CD14-positive monocyte (primary cell): ENCODE results near the gene AKR1B1. TPM values are rescaled to one million over a fixed set of nuclear protein-coding genes. Genes with fewer than 3 reads are reported as not detected.

Experiments used
- DNase-seq, 3 donors: peaks; one replicate each; pipeline ENCODE4 v3.0.0-alpha.2; 2011 to 2022
- H2AFZ ChIP-seq: 2 replicates; pipeline ENCODE4 v1.6.0; 2012; ENCODE audit warnings: mild to moderate bottlenecking, low read depth, low read length, inconsistent platforms; ENCODE audit not compliant: insufficient read depth, poor library complexity, severe bottlenecking
- H3K27ac ChIP-seq, 2 donors: 1 replicate in 1 of 2; 2 replicates in 1 of 2; pipeline ENCODE4 v1.5.1; 2012 to 2013; ENCODE audit warnings: low read length in 2 of 2, control low read depth in 1 of 2, inconsistent platforms in 1 of 2, low read depth in 1 of 2, mild to moderate bottlenecking in 1 of 2
- H3K27me3 ChIP-seq, 2 donors: one replicate each; pipeline versions ENCODE4 v1.6.0 to v1.6.1; 2011 to 2013; ENCODE audit warnings: low read length in 2 of 2; ENCODE audit not compliant: control insufficient read depth in 2 of 2, insufficient read depth in 2 of 2
- H3K36me3 ChIP-seq, 2 donors: replicated peaks in 1 of 2; 1 replicate in 1 of 2; 2 replicates in 1 of 2; pipeline versions ENCODE4 v1.5.1 to v1.6.1; 2012 to 2013; ENCODE audit warnings: low read length in 2 of 2, control low read depth in 1 of 2, inconsistent platforms in 1 of 2, mild to moderate bottlenecking in 1 of 2; ENCODE audit not compliant: insufficient read depth in 2 of 2, control insufficient read depth in 1 of 2
- H3K4me1 ChIP-seq, 2 donors: 1 replicate in 1 of 2; 2 replicates in 1 of 2; pipeline versions ENCODE4 v1.5.1 to v1.6.1; 2012 to 2013; ENCODE audit warnings: low read length in 2 of 2, control low read depth in 1 of 2, inconsistent platforms in 1 of 2, mild to moderate bottlenecking in 1 of 2, moderate library complexity in 1 of 2; ENCODE audit not compliant: insufficient read depth in 2 of 2, control insufficient read depth in 1 of 2
- H3K4me2 ChIP-seq: replicated peaks from 2 replicates; pipeline ENCODE3; 2012; ENCODE audit warnings: low read length, moderate library complexity, mild to moderate bottlenecking; ENCODE audit not compliant: poor library complexity, severe bottlenecking; ENCODE audit errors: extremely low read depth
- H3K4me3 ChIP-seq, 3 experiments: fragments of 200-600 bp in 1 of 3; sonication (generic) in 1 of 3; replicated peaks in 1 of 3; 1 replicate in 2 of 3; 2 replicates in 1 of 3; pipeline ENCODE4 v1.5.1; 2011 to 2013; ENCODE audit warnings: low read length in 3 of 3, mild to moderate bottlenecking in 3 of 3, control low read depth in 2 of 3, low read depth in 2 of 3, inconsistent platforms in 1 of 3, moderate library complexity in 1 of 3
- H3K79me2 ChIP-seq: 2 replicates; pipeline ENCODE4 v1.6.0; 2012; ENCODE audit warnings: mild to moderate bottlenecking, control low read depth, inconsistent platforms, low read length, moderate library complexity; ENCODE audit not compliant: insufficient read depth
- H3K9ac ChIP-seq: 2 replicates; pipeline ENCODE4 v1.6.0; 2017; ENCODE audit warnings: low read length, mild to moderate bottlenecking; ENCODE audit not compliant: insufficient read depth, poor library complexity, severe bottlenecking
- H3K9me3 ChIP-seq, 2 donors: replicated peaks in 1 of 2; 1 replicate in 1 of 2; 2 replicates in 1 of 2; pipeline versions ENCODE4 v1.5.1 to v1.6.1; 2012 to 2013; ENCODE audit warnings: low read length in 2 of 2, control low read depth in 1 of 2; ENCODE audit not compliant: control insufficient read depth in 1 of 2, insufficient read depth in 1 of 2
- H4K20me1 ChIP-seq: 2 replicates; pipeline ENCODE4 v1.6.0; 2012; ENCODE audit warnings: mild to moderate bottlenecking, low read length, control low read depth, moderate library complexity; ENCODE audit not compliant: insufficient read depth
- H3K27ac Mint-ChIP-seq, 7 donors: one replicate each; pipeline ENCODE4 v1.8.0; 2020; ENCODE audit warnings: mild to moderate bottlenecking in 7 of 7, mixed read lengths in 7 of 7, moderate library complexity in 6 of 7, inconsistent platforms in 2 of 7
- H3K27me3 Mint-ChIP-seq, 3 donors: one replicate each; pipeline ENCODE4 v1.8.0; 2021 to 2022; ENCODE audit warnings: low read depth in 3 of 3, mild to moderate bottlenecking in 3 of 3, mixed read lengths in 3 of 3, moderate library complexity in 3 of 3, inconsistent platforms in 1 of 3
- H3K36me3 Mint-ChIP-seq, 2 donors: one replicate each; pipeline ENCODE4 v1.8.0; 2020; ENCODE audit warnings: mixed read lengths in 2 of 2, inconsistent platforms in 1 of 2, mild to moderate bottlenecking in 1 of 2
- H3K4me1 Mint-ChIP-seq: one replicate; pipeline ENCODE4 v1.8.0; 2020; ENCODE audit warnings: mild to moderate bottlenecking, mixed read lengths
- H3K4me3 Mint-ChIP-seq, 2 donors: one replicate each; pipeline ENCODE4 v1.8.0; 2020; ENCODE audit warnings: mild to moderate bottlenecking in 2 of 2, mixed read lengths in 2 of 2, moderate library complexity in 1 of 2
- H3K9me3 Mint-ChIP-seq, 7 donors: one replicate each; pipeline ENCODE4 v1.8.0; 2020 to 2022; ENCODE audit warnings: mixed read lengths in 7 of 7, mild to moderate bottlenecking in 6 of 7, moderate library complexity in 6 of 7, inconsistent platforms in 2 of 7
- CTCF ChIP-seq: fragments of 200-600 bp; IDR thresholded peaks from one replicate; pipeline ENCODE4 v1.8.0; 2022; ENCODE audit warnings: antibody characterized with exemption, mild to moderate bottlenecking
- WGBS: methylation state at CpG from one replicate; pipeline ENCODE4 v1.1.5; 2013; ENCODE audit warnings: missing lambda C conversion rate; ENCODE audit not compliant: insufficient coverage; 5-methylcytosine and 5-hydroxymethylcytosine counted together
- intact Hi-C, 2 donors: fragments of 100-400 bp; cut with micrococcal nuclease; formaldehyde crosslinking; loops; one replicate each; pipeline versions ENCODE4 v1.15.0 to v1.15.1; 2023
- polyA plus RNA-seq, 3 donors: library from polyadenylated mRNA; depleted of rRNA in 1 of 3; unstranded in 2 of 3; stranded (reverse) in 1 of 3; fragments of 300-500 nt in 2 of 3; fragments of >200 nt in 1 of 3; fragmentation: Illumina TruSeq in 2 of 3; gene quantifications; 1 replicate in 2 of 3; 2 replicates in 1 of 3; pipeline ENCODE4 v1.2.3, GENCODE V29; 2012 to 2021

AKR1B1 gene
- polyA plus RNA-seq, 3 donors = 50.1 to 66.4 (median 62.6) TPM

- WGBS = 88% methylated on average over 5 of the region's 6 CpGs
- TF ChIP-seq CTCF = no peak
Observed at GRCh38 chr7:134468475-134468874, 9.6 kb upstream of the AKR1B1 start.

GRCh38 chr7:134468054-134468453 is 9.2 kb upstream of the AKR1B1 start:
- WGBS = no CpG with 5 or more reads among the region's 6 CpGs
- Histone ChIP-seq H3K9me3 (peaks cover 16 to 20% of the 10 kb centered on the region in 2 donors), H3K36me3 (no peaks in the 10 kb centered on the region), H3K4me3 (no peak overlapping the region), H3K79me2 (no peaks in the 10 kb centered on the region), H4K20me1 (no peaks in the 10 kb centered on the region), H3K27ac (no peak overlapping the region), H3K4me1 (no peaks in the 10 kb centered on the region), H3K4me2 (no peak overlapping the region), H3K27me3 (no peaks in the 10 kb centered on the region), H2AFZ (no peak overlapping the region), H3K9ac (no peak overlapping the region)
- no peaks in the 10 kb centered on the region for H3K4me1 Mint-ChIP-seq
- no peak overlapping the region for H3K27ac Mint-ChIP-seq
- no peaks in the 10 kb centered on the region for H3K36me3 Mint-ChIP-seq
- intact Hi-C loops = no loop called here
- DNase-seq = no peak
- H3K27me3 Mint-ChIP-seq = peaks cover 2 to 3% (median 2%) of the 10 kb centered on the region in 3 donors
- no peak overlapping the region for H3K4me3 Mint-ChIP-seq
- peaks cover 15 to 34% (median 27%) of the 10 kb centered on the region in 7 donors for H3K9me3 Mint-ChIP-seq
- TF ChIP-seq CTCF = no peak

More at GRCh38 chr7:134468475-134468874, 9.6 kb upstream of the AKR1B1 start:
- H3K4me3 Mint-ChIP-seq = no peak overlapping the region
- Histone ChIP-seq H4K20me1 (no peaks in the 10 kb centered on the region), H3K9me3 (peaks cover 12 to 19% of the 10 kb centered on the region in 2 donors), H3K9ac (no peak overlapping the region), H3K4me2 (no peak overlapping the region), H2AFZ (no peak overlapping the region), H3K27ac (no peak overlapping the region), H3K4me1 (no peaks in the 10 kb centered on the region), H3K79me2 (no peaks in the 10 kb centered on the region), H3K36me3 (no peaks in the 10 kb centered on the region), H3K27me3 (no peaks in the 10 kb centered on the region), H3K4me3 (no peak overlapping the region)
- peaks cover 15 to 34% (median 27%) of the 10 kb centered on the region in 7 donors for H3K9me3 Mint-ChIP-seq
- intact Hi-C loops = no loop called here
- H3K27ac Mint-ChIP-seq = peak overlapping the region in 1 of 7 donors; percentile 9
- no peaks in the 10 kb centered on the region for H3K36me3 Mint-ChIP-seq
- DNase-seq = no peak
- H3K4me1 Mint-ChIP-seq = no peaks in the 10 kb centered on the region
- H3K27me3 Mint-ChIP-seq = peaks cover 2 to 3% (median 2%) of the 10 kb centered on the region in 3 donors
